Spinal cord (tissue), 10 donors: ENCODE measurements around the gene SLC35G3. TPM values are rescaled to one million over a fixed set of nuclear protein-coding genes. Genes with fewer than 3 reads are reported as not detected.
"Not testable (repeated sequence)": the region's sequence is repeated elsewhere in the genome, so short reads cannot be mapped to it uniquely, and the experiment has no call there.

ENCODE experiments used
- DNase-seq, 6 donors: peaks; one replicate each; pipeline versions ENCODE4 v3.0.0 to v3.0.0-alpha.2; 2013 to 2015; ENCODE audit warnings: low spot score in 6 of 6, low read depth in 4 of 6
- H3K27ac ChIP-seq: one replicate; pipeline ENCODE4 v1.5.1; 2013; ENCODE audit warnings: low read depth, low read length, control low read depth
- H3K27me3 ChIP-seq: one replicate; pipeline ENCODE4 v1.6.1; 2013; ENCODE audit warnings: low read length; ENCODE audit not compliant: control insufficient read depth, insufficient read depth
- H3K36me3 ChIP-seq: one replicate; pipeline ENCODE4 v1.6.1; 2013; ENCODE audit warnings: low read length; ENCODE audit not compliant: control insufficient read depth, insufficient read depth
- H3K4me1 ChIP-seq: one replicate; pipeline ENCODE4 v1.6.1; 2013; ENCODE audit warnings: low read length; ENCODE audit not compliant: control insufficient read depth, insufficient read depth
- H3K4me3 ChIP-seq: one replicate; pipeline ENCODE4 v1.5.1; 2013; ENCODE audit warnings: low read depth, low read length, control low read depth
- H3K9me3 ChIP-seq: one replicate; pipeline ENCODE4 v1.6.1; 2013; ENCODE audit warnings: low read length; ENCODE audit not compliant: control insufficient read depth, insufficient read depth
- WGBS: methylation state at CpG from one replicate; pipeline ENCODE4 v1.1.5; 2013; ENCODE audit warnings: missing lambda C conversion rate; ENCODE audit not compliant: insufficient coverage; 5-methylcytosine and 5-hydroxymethylcytosine counted together
- polyA plus RNA-seq, 2 donors: library from polyadenylated mRNA; unstranded; fragments of 120-200 nt; gene quantifications; one replicate each; pipeline ENCODE4 v1.2.1, GENCODE V29; 2013; ENCODE audit not compliant: insufficient read length in 2 of 2
- total RNA-seq, 2 donors: library from RNA; depleted of rRNA in 1 of 2; stranded (reverse); fragments of 120-200 nt in 1 of 2; fragments of >200 nt in 1 of 2; gene quantifications; one replicate each; pipeline versions ENCODE4 v1.2.3 to v1.2.4, GENCODE V29; 2013 to 2014
- donor health status: healthy.

Gene SLC35G3
- total and polyA plus RNA-seq, 4 donors: not detected

GRCh38 chr17:35187481-35187880 lies 6.7 kb downstream of the SLC35G3 start:
- Histone ChIP-seq H3K4me1 (no peaks in the 10 kb centered on the region), H3K27me3 (no peaks in the 10 kb centered on the region), H3K27ac (no peak overlapping the region), H3K36me3 (no peaks in the 10 kb centered on the region), H3K9me3 (no peaks in the 10 kb centered on the region), H3K4me3 (no peak overlapping the region)
- no peak for DNase-seq
- no CpG with 5 or more reads among the region's 2 CpGs for WGBS

- Histone ChIP-seq H3K4me3 (no peak overlapping the region), H3K4me1 (no peaks in the 10 kb centered on the region), H3K27ac (no peak overlapping the region), H3K36me3 (no peaks in the 10 kb centered on the region), H3K27me3 (no peaks in the 10 kb centered on the region), H3K9me3 (no peaks in the 10 kb centered on the region)
- no CpG with 5 or more reads among the region's 1 CpG for WGBS
- no peak for DNase-seq
These were observed 8.3 kb downstream of the SLC35G3 start for GRCh38 chr17:35185849-35186248.

GRCh38 chr17:35184274-35184673 lies 9.9 kb downstream of the SLC35G3 start:
- Histone ChIP-seq H3K27ac (no peak overlapping the region), H3K36me3 (no peaks in the 10 kb centered on the region), H3K9me3 (no peaks in the 10 kb centered on the region), H3K4me1 (no peaks in the 10 kb centered on the region), H3K4me3 (no peak overlapping the region), H3K27me3 (no peaks in the 10 kb centered on the region)
- WGBS: no CpG with 5 or more reads among the region's 3 CpGs
- DNase-seq: no peak

- H3K27ac ChIP-seq: no peak overlapping the region
- no peaks in the 10 kb centered on the region for H3K4me1 ChIP-seq
- 80% methylated on average over 1 of the region's 6 CpGs for WGBS
- no peaks in the 10 kb centered on the region for H3K9me3 ChIP-seq
- H3K27me3 ChIP-seq: no peaks in the 10 kb centered on the region
- no peak for DNase-seq
- no peak overlapping the region for H3K4me3 ChIP-seq
- H3K36me3 ChIP-seq: no peaks in the 10 kb centered on the region
These were observed 10.9 kb downstream of the SLC35G3 start for GRCh38 chr17:35183332-35183731.

GRCh38 chr17:35179379-35179778 lies 14.8 kb downstream of the SLC35G3 start:
- H3K36me3 ChIP-seq, H3K27ac ChIP-seq, H3K27me3 ChIP-seq, H3K4me3 ChIP-seq, DNase-seq, H3K4me1 ChIP-seq, H3K9me3 ChIP-seq: not testable (repeated sequence)
- WGBS: 100% methylated on average over 1 of the region's 5 CpGs

- Histone ChIP-seq H3K9me3 (no peaks in the 10 kb centered on the region), H3K4me1 (no peaks in the 10 kb centered on the region), H3K36me3 (no peaks in the 10 kb centered on the region), H3K27ac (no peak overlapping the region), H3K4me3 (no peak overlapping the region), H3K27me3 (no peaks in the 10 kb centered on the region)
- no peak for DNase-seq
- 78% methylated on average over 5 of the region's 8 CpGs for WGBS
These were observed 17.3 kb downstream of the SLC35G3 start for GRCh38 chr17:35176897-35177296.

GRCh38 chr17:35175638-35176415 lies 18.4 kb downstream of the SLC35G3 start:
- Histone ChIP-seq H3K4me3 (no peak overlapping the region), H3K9me3 (no peaks in the 10 kb centered on the region), H3K36me3 (no peaks in the 10 kb centered on the region), H3K4me1 (no peaks in the 10 kb centered on the region), H3K27me3 (no peaks in the 10 kb centered on the region), H3K27ac (no peak overlapping the region)
- DNase-seq: no peak
- WGBS: 73% methylated on average over 3 of the region's 9 CpGs

GRCh38 chr17:35174835-35175334 lies 19.3 kb downstream of the SLC35G3 start:
- WGBS: 92% methylated on average over 2 of the region's 2 CpGs
- Histone ChIP-seq H3K27ac (no peak overlapping the region), H3K9me3 (no peaks in the 10 kb centered on the region), H3K27me3 (no peaks in the 10 kb centered on the region), H3K4me1 (no peaks in the 10 kb centered on the region), H3K36me3 (no peaks in the 10 kb centered on the region), H3K4me3 (no peak overlapping the region)
- no peak for DNase-seq

- not testable (repeated sequence) for DNase-seq, H3K4me1 ChIP-seq, H3K36me3 ChIP-seq, H3K4me3 ChIP-seq, H3K27me3 ChIP-seq, H3K27ac ChIP-seq, H3K9me3 ChIP-seq
- 90% methylated on average over 3 of the region's 3 CpGs for WGBS
These were observed 21.9 kb downstream of the SLC35G3 start for GRCh38 chr17:35172321-35172720.

- Histone ChIP-seq H3K36me3 (no peaks in the 10 kb centered on the region), H3K4me3 (no peak overlapping the region), H3K27ac (no peak overlapping the region), H3K9me3 (no peaks in the 10 kb centered on the region), H3K4me1 (no peaks in the 10 kb centered on the region), H3K27me3 (no peaks in the 10 kb centered on the region)
- DNase-seq: no peak
- WGBS: no CpG with 5 or more reads among the region's 2 CpGs
These were observed 22.4 kb downstream of the SLC35G3 start for GRCh38 chr17:35171834-35172233.
